Gastrocnemius medialis (tissue), 4 donors: ENCODE data around the gene STRN4. TPM values are rescaled to one million over a fixed set of nuclear protein-coding genes. Genes with fewer than 3 reads are reported as not detected.

Experiments
- ATAC-seq, 2 donors: fragments of 150-250 bp; one replicate each; pipeline ENCODE4 v1.9.1; 2016
- DNase-seq, 2 donors: peaks; one replicate each; pipeline ENCODE4 v3.0.0-alpha.2; 2019
- H3K27ac ChIP-seq, 4 donors: fragments of 200-600 bp; sonication (generic); 1 replicate in 1 of 4; 2 replicates in 3 of 4; pipeline ENCODE4 v1.5.1; 2016 to 2018; ENCODE audit warnings: mild to moderate bottlenecking in 2 of 4, moderate library complexity in 1 of 4
- H3K27me3 ChIP-seq, 3 donors: fragments of 200-600 bp; sonication (generic) in 2 of 3; 1 replicate in 1 of 3; 2 replicates in 2 of 3; pipeline versions ENCODE4 v1.5.1 to v1.6.0; 2016 to 2019; ENCODE audit warnings: mild to moderate bottlenecking in 1 of 3, moderate library complexity in 1 of 3
- H3K36me3 ChIP-seq, 2 donors: fragments of 200-600 bp; sonication (generic) in 1 of 2; one replicate each; pipeline ENCODE4 v1.5.1; 2017 to 2018
- H3K4me1 ChIP-seq, 2 donors: fragments of 200-600 bp; sonication (generic) in 1 of 2; one replicate each; pipeline ENCODE4 v1.5.1; 2016 to 2017; ENCODE audit warnings: mild to moderate bottlenecking in 2 of 2
- H3K4me3 ChIP-seq, 4 donors: fragments of 200-600 bp; sonication (generic) in 3 of 4; 1 replicate in 1 of 4; 2 replicates in 3 of 4; pipeline ENCODE4 v1.5.1; 2016 to 2019; ENCODE audit warnings: mild to moderate bottlenecking in 2 of 4
- H3K9me3 ChIP-seq, 3 donors: fragments of 200-600 bp; sonication (generic) in 2 of 3; 1 replicate in 1 of 3; 2 replicates in 2 of 3; pipeline ENCODE4 v1.5.1; 2016 to 2019
- CTCF ChIP-seq, 5 experiments: fragments of 450-650 bp in 3 of 5; fragments of 200-600 bp in 2 of 5; sonication (generic) in 2 of 5; IDR thresholded peaks in 4 of 5; conservative IDR thresholded peaks in 1 of 5; 1 replicate in 4 of 5; 2 replicates in 1 of 5; pipeline ENCODE4 v1.5.1; 2016 to 2019; ENCODE audit warnings: antibody characterized with exemption in 5 of 5, mild to moderate bottlenecking in 3 of 5, moderate library complexity in 3 of 5
- POLR2A ChIP-seq, 2 donors: fragments of 450-650 bp; IDR thresholded peaks; one replicate each; pipeline ENCODE4 v1.6.1; 2017; ENCODE audit warnings: antibody characterized with exemption in 2 of 2, mild to moderate bottlenecking in 2 of 2, moderate library complexity in 2 of 2
- in situ Hi-C, 4 donors: fragments of 200-750 bp; cut with MboI; loops; one replicate each; pipeline versions ENCODE4 v1.15.0 to v1.8.0; 2017; ENCODE audit warnings: low sequenced_read_pairs in 4 of 4
- intact Hi-C: fragments of 100-400 bp; cut with DNase I; formaldehyde crosslinking; loops from one replicate; pipeline ENCODE4 v1.15.1; 2023; ENCODE audit warnings: low total_unique reads
- total RNA-seq, 4 donors: library from RNA; depleted of rRNA; stranded (reverse); fragments of >200 nt; gene quantifications; one replicate each; pipeline versions ENCODE4 v1.1.0 to v1.2.3, GENCODE V29; 2016

STRN4 gene
- total RNA-seq, 4 donors from 2014 or later: 45.5 to 75.7 (median 57.9) TPM

GRCh38 chr19:46730595-46730994 lies 15.7 kb downstream of the STRN4 start:
- intact Hi-C loops: no loop called here
- in situ Hi-C loops: no loop called here

GRCh38 chr19:46730187-46730586 lies 16.1 kb downstream of the STRN4 start:
- peaks cover 6 to 7% of the 10 kb centered on the region in 2 donors for H3K4me1 ChIP-seq
- intact Hi-C loops: no loop called here

More at GRCh38 chr19:46730595-46730994, 15.7 kb downstream of the STRN4 start:
- H3K27ac ChIP-seq: no peak overlapping the region
- ATAC-seq (no peak), DNase-seq (no peak)
- H3K9me3 ChIP-seq: no peaks in the 10 kb centered on the region
- peaks cover 0 to 84% of the 10 kb centered on the region in 2 donors for H3K36me3 ChIP-seq
- no peak for TF ChIP-seq CTCF (IDR thresholded peaks at IDR 0.05 in 4 of 5, conservative IDR thresholded peaks at IDR 0.05 in 1 of 5)
- no peak for TF ChIP-seq POLR2A (IDR thresholded peaks at IDR 0.05)
- H3K4me1 ChIP-seq: peaks cover 6 to 7% of the 10 kb centered on the region in 2 donors
- no peak overlapping the region for H3K4me3 ChIP-seq
- no peaks in the 10 kb centered on the region for H3K27me3 ChIP-seq

GRCh38 chr19:46729696-46730095 lies 16.6 kb downstream of the STRN4 start:
- TF ChIP-seq CTCF (IDR thresholded peaks at IDR 0.05 in 4 of 5, conservative IDR thresholded peaks at IDR 0.05 in 1 of 5) (no peak), POLR2A (IDR thresholded peaks at IDR 0.05) (no peak)
- intact Hi-C loops (no loop called here), in situ Hi-C loops (no loop called here)

More at GRCh38 chr19:46730187-46730586, 16.1 kb downstream of the STRN4 start:
- no peak for TF ChIP-seq POLR2A (IDR thresholded peaks at IDR 0.05)
- no peak for TF ChIP-seq CTCF (IDR thresholded peaks at IDR 0.05 in 4 of 5, conservative IDR thresholded peaks at IDR 0.05 in 1 of 5)
- Histone ChIP-seq H3K36me3 (peaks cover 0 to 84% of the 10 kb centered on the region in 2 donors), H3K27me3 (no peaks in the 10 kb centered on the region), H3K27ac (no peak overlapping the region), H3K9me3 (no peaks in the 10 kb centered on the region), H3K4me3 (no peak overlapping the region)
- in situ Hi-C loops: no loop called here
- no peak for DNase-seq
- no peak for ATAC-seq

GRCh38 chr19:46728693-46729339 lies 17.4 kb downstream of the STRN4 start:
- Histone ChIP-seq H3K27me3 (no peaks in the 10 kb centered on the region), H3K4me3 (no peak overlapping the region), H3K9me3 (no peaks in the 10 kb centered on the region), H3K4me1 (peaks cover 6 to 7% of the 10 kb centered on the region in 2 donors), H3K36me3 (peaks cover 0 to 83% of the 10 kb centered on the region in 2 donors), H3K27ac (peak overlapping the region in 3 of 4 donors; percentile 60 to 63 (median 61))
- DNase-seq (no peak), ATAC-seq (peak; percentile 54 to 72)
- intact Hi-C loops: loop anchor here (1.0 kb wide), 1 partner anchor 25 kb away; no protein-coding TSS in a partner anchor
- in situ Hi-C loops: no loop called here
- TF ChIP-seq POLR2A (IDR thresholded peaks at IDR 0.05) (no peak), CTCF (IDR thresholded peaks at IDR 0.05 in 4 of 5, conservative IDR thresholded peaks at IDR 0.05 in 1 of 5) (peak; percentile 83 to 95 (median 88))

More at GRCh38 chr19:46729696-46730095, 16.6 kb downstream of the STRN4 start:
- no peak for DNase-seq
- no peak for ATAC-seq
- H3K4me1 ChIP-seq: peaks cover 6 to 7% of the 10 kb centered on the region in 2 donors
- no peak overlapping the region for H3K27ac ChIP-seq
- no peak overlapping the region for H3K4me3 ChIP-seq
- peaks cover 0 to 84% of the 10 kb centered on the region in 2 donors for H3K36me3 ChIP-seq
- no peaks in the 10 kb centered on the region for H3K27me3 ChIP-seq
- H3K9me3 ChIP-seq: no peaks in the 10 kb centered on the region
